Endodermal cell (in vitro differentiated cells): ENCODE measurements around the gene CALCR. TPM values are rescaled to one million over a fixed set of nuclear protein-coding genes. Genes with fewer than 3 reads are reported as not detected.

Experiments
- DNase-seq: peaks from one replicate; pipeline ENCODE4 v3.0.0-alpha.2; 2017
- H3K27ac ChIP-seq: 2 replicates; pipeline ENCODE4 v1.5.1; 2013; ENCODE audit warnings: mild to moderate bottlenecking, low read depth, low read length, moderate library complexity
- H3K27me3 ChIP-seq: 2 replicates; pipeline ENCODE4 v1.6.1; 2013; ENCODE audit warnings: mild to moderate bottlenecking, low read length, moderate library complexity; ENCODE audit not compliant: insufficient read depth, control insufficient read depth, poor library complexity, severe bottlenecking
- H3K36me3 ChIP-seq: 2 replicates; pipeline ENCODE4 v1.7.0; 2013; ENCODE audit warnings: mild to moderate bottlenecking, low read length, moderate library complexity; ENCODE audit not compliant: control insufficient read depth, insufficient read depth
- H3K4me1 ChIP-seq: one replicate; pipeline ENCODE4 v1.7.0; 2013; ENCODE audit warnings: low read length; ENCODE audit not compliant: control insufficient read depth, insufficient read depth
- H3K4me3 ChIP-seq: 2 replicates; pipeline ENCODE4 v1.5.1; 2013; ENCODE audit warnings: mild to moderate bottlenecking, low read length, moderate library complexity
- H3K9ac ChIP-seq: 2 replicates; pipeline ENCODE4 v1.6.1; 2013; ENCODE audit warnings: mild to moderate bottlenecking, low read length, moderate library complexity; ENCODE audit not compliant: poor library complexity, severe bottlenecking; ENCODE audit errors: extremely low read depth
- H3K9me3 ChIP-seq: 2 replicates; pipeline ENCODE4 v1.6.1; 2013; ENCODE audit warnings: mild to moderate bottlenecking, low read length, moderate library complexity; ENCODE audit not compliant: control insufficient read depth
- H3K27ac Mint-ChIP-seq: 2 replicates; pipeline ENCODE4 v1.8.0; 2020; ENCODE audit warnings: mixed read lengths
- H3K27me3 Mint-ChIP-seq: 2 replicates; pipeline ENCODE4 v1.8.0; 2021; ENCODE audit warnings: mild to moderate bottlenecking, mixed read lengths; ENCODE audit not compliant: insufficient read depth
- H3K36me3 Mint-ChIP-seq: 2 replicates; pipeline ENCODE4 v1.8.0; 2020; ENCODE audit warnings: low read depth, mixed read lengths
- H3K4me1 Mint-ChIP-seq: 2 replicates; pipeline ENCODE4 v1.8.0; 2020; ENCODE audit warnings: mixed read lengths
- H3K4me3 Mint-ChIP-seq: 2 replicates; pipeline ENCODE4 v1.8.0; 2020; ENCODE audit warnings: mild to moderate bottlenecking, moderate library complexity, mixed read lengths
- H3K9me3 Mint-ChIP-seq: 2 replicates; pipeline ENCODE4 v1.8.0; 2020; ENCODE audit warnings: mild to moderate bottlenecking, mixed read lengths
- WGBS, 2 experiments: methylation state at CpG; one replicate each; pipeline versions ENCODE4 v1.1.5 to v1.1.7; 2013; ENCODE audit warnings: missing lambda C conversion rate in 2 of 2, mixed read lengths in 1 of 2; ENCODE audit not compliant: insufficient coverage in 1 of 2, insufficient read length in 1 of 2; 5-methylcytosine and 5-hydroxymethylcytosine counted together
- total RNA-seq, 2 donors: library from RNA; stranded (reverse); fragmentation: NEBNext Ultra II Directional in 1 of 2; extraction: Animal tissue kit (Norgen Biotek cat#: 25700) in 1 of 2; gene quantifications; 2 replicates in 1 of 2; 3 replicates in 1 of 2; pipeline ENCODE4 v1.2.1, GENCODE V29; 2021
- TF ChIP-seq, protein P1 (sequence below): fragments of 200-600 bp; sonication (generic); conservative IDR thresholded peaks from 2 replicates; pipeline ENCODE4 v1.5.0; 2021; ENCODE audit warnings: antibody characterized with exemption, mild to moderate bottlenecking

Gene CALCR
- total RNA-seq, 2 donors from 2014 or later, result 16.8 to 17.1 TPM

DNA sequence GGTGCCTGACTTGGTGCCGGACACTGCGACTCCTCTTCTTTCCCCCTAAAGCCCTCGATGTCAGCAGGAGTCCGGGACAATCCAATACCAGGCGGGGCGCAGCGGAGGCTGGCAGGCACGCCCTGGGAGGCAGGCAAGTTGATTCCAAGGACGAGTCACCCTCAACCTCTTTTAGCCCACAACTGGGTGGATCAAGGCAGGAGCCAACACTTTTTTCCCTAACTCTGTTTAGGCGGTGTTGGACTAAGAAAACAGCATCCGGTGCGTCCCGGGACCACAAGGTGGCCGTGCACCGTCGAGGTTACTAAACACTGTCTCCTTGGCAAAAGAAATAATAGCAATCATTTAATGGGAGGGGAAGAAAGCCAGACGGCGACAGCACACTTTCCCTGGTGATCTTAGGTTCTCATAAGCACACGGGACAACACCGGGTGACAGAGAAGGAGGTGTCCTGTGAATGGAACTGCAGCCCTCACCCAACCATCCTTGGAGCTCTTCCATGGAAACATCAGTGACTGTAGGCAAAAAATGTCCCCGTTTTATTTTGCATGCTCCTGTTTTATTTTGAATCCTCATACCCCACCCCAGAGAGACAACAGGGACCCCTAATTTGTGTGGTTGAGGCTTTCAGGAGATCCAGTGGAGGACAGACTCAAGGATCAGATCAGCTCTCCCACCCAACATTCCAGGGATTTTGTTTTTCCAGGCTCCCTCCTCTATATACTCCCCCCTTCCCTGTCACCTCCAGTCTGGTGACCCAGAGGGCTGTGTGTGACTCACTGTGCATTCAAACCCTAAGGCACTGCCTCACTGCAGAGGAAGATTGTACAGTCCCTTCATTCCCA is 1.3 kb upstream of the CALCR start:
- Mint-ChIP-seq H3K9me3 (no peaks in the 10 kb centered on the region), H3K27ac (no peak overlapping the region), H3K36me3 (no peaks in the 10 kb centered on the region), H3K4me1 (peaks cover 24% of the 10 kb centered on the region), H3K4me3 (peak overlapping the region; percentile 71), H3K27me3 (peaks cover 54% of the 10 kb centered on the region)
- peaks cover 50% of the 10 kb centered on the region for H3K27me3 ChIP-seq
- no peaks in the 10 kb centered on the region for H3K4me1 ChIP-seq
- TF ChIP-seq, protein P1, sequence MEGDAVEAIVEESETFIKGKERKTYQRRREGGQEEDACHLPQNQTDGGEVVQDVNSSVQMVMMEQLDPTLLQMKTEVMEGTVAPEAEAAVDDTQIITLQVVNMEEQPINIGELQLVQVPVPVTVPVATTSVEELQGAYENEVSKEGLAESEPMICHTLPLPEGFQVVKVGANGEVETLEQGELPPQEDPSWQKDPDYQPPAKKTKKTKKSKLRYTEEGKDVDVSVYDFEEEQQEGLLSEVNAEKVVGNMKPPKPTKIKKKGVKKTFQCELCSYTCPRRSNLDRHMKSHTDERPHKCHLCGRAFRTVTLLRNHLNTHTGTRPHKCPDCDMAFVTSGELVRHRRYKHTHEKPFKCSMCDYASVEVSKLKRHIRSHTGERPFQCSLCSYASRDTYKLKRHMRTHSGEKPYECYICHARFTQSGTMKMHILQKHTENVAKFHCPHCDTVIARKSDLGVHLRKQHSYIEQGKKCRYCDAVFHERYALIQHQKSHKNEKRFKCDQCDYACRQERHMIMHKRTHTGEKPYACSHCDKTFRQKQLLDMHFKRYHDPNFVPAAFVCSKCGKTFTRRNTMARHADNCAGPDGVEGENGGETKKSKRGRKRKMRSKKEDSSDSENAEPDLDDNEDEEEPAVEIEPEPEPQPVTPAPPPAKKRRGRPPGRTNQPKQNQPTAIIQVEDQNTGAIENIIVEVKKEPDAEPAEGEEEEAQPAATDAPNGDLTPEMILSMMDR, result peak; percentile 55
- DNase-seq, result peak; percentile 77
- H3K36me3 ChIP-seq, result peaks cover 4% of the 10 kb centered on the region
- no peaks in the 10 kb centered on the region for H3K9me3 ChIP-seq
- no peak overlapping the region for H3K9ac ChIP-seq
- peak overlapping the region; percentile 86 for H3K4me3 ChIP-seq
- no peak overlapping the region for H3K27ac ChIP-seq
- 18 to 26% methylated on average over 12 to 21 of the region's 21 CpGs for WGBS, 2 experiments

DNA sequence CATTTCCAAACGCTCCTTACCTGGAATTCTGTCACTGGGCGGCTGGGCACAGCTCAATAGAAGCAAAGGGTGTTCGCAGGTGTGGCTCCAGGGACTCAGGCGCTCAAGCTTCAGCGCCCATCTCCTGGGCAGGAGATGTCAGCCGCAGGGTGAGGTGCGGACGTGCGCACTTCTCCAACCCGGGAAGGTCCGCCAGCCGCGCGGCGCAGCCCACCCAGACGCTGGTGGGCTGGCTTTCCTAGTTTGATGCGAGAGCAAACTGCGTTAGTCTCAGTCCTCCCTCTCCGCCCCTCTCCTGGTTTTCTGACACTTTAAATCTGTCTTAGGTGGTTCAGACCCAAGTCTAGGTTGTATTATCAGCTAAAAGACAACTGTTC is 267 bp downstream of the CALCR start:
- peaks cover 28% of the 10 kb centered on the region for H3K4me1 Mint-ChIP-seq
- 14 to 20% methylated on average over 7 to 19 of the region's 19 CpGs for WGBS, 2 experiments
- no peaks in the 10 kb centered on the region for H3K4me1 ChIP-seq
- peak overlapping the region; percentile 86 for H3K4me3 ChIP-seq
- DNase-seq, result peak; percentile 76
- no peak overlapping the region for H3K27ac Mint-ChIP-seq
- peaks cover 4% of the 10 kb centered on the region for H3K36me3 ChIP-seq
- H3K36me3 Mint-ChIP-seq, result no peaks in the 10 kb centered on the region
- H3K27ac ChIP-seq, result no peak overlapping the region
- TF ChIP-seq, protein P1, result no peak
- peak overlapping the region; percentile 71 for H3K4me3 Mint-ChIP-seq
- no peaks in the 10 kb centered on the region for H3K9me3 Mint-ChIP-seq
- H3K9me3 ChIP-seq, result no peaks in the 10 kb centered on the region
- H3K27me3 ChIP-seq, result peaks cover 50% of the 10 kb centered on the region
- no peak overlapping the region for H3K9ac ChIP-seq
- H3K27me3 Mint-ChIP-seq, result peaks cover 54% of the 10 kb centered on the region

DNA sequence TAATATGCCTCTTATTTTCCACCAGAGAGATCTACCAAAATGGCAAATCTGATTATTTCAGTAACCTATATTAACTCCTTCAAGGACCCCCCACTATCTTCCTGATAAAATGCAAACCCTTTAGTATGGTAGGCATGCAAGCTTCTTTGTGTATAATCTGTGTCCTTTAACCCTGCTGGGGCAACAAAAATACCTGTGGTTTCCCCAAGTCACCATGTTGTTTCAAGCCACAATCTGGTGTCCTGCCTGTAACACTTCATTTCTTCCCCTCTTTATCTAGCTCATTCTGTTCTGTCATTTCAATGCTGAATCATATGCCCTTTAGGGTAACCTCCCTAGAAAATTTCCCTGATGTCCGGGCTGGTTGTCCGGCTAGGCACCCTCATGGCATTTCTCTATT is 5.3 kb downstream of the CALCR start:
- peak; percentile 54 for DNase-seq
- Histone ChIP-seq H3K9me3 (no peaks in the 10 kb centered on the region), H3K4me3 (no peak overlapping the region), H3K9ac (no peak overlapping the region), H3K27ac (no peak overlapping the region), H3K36me3 (peaks cover 4% of the 10 kb centered on the region), H3K4me1 (no peaks in the 10 kb centered on the region), H3K27me3 (peaks cover 21% of the 10 kb centered on the region)
- TF ChIP-seq, protein P1, result no peak
- WGBS, 2 experiments, result 89% methylated on average over 2 of the region's 2 CpGs; no CpG with 5 or more reads in 1 of the 2 experiments
- Mint-ChIP-seq H3K27ac (no peak overlapping the region), H3K27me3 (peaks cover 21% of the 10 kb centered on the region), H3K4me3 (no peak overlapping the region), H3K9me3 (no peaks in the 10 kb centered on the region), H3K36me3 (no peaks in the 10 kb centered on the region), H3K4me1 (peaks cover 12% of the 10 kb centered on the region)
